Neural progenitor cell (in vitro differentiated cells): ENCODE measurements around the gene PYURF. TPM values are rescaled to one million over a fixed set of nuclear protein-coding genes. Genes with fewer than 3 reads are reported as not detected.

ENCODE experiments used
- DNase-seq: peaks from one replicate; pipeline ENCODE4 v3.0.0-alpha.2; 2016; ENCODE audit warnings: low spot score
- H2AFZ ChIP-seq: fragments of 200-600 bp; sonication (generic); replicated peaks from 2 replicates; pipeline ENCODE4 v1.6.1; 2016; ENCODE audit warnings: antibody characterized with exemption
- H3F3A ChIP-seq: fragments of 200-600 bp; sonication (generic); 2 replicates; pipeline ENCODE4 v1.6.1; 2016; ENCODE audit warnings: antibody characterized with exemption, low read depth
- H3K27ac ChIP-seq: fragments of 200-600 bp; sonication (generic); 2 replicates; pipeline ENCODE4 v1.5.1; 2016; ENCODE audit warnings: mild to moderate bottlenecking
- H3K27me3 ChIP-seq: fragments of 200-600 bp; sonication (generic); 2 replicates; pipeline ENCODE4 v1.6.1; 2016; ENCODE audit warnings: mild to moderate bottlenecking, moderate library complexity
- H3K36me3 ChIP-seq: fragments of 200-600 bp; sonication (generic); 2 replicates; pipeline ENCODE4 v1.5.1; 2016
- H3K4me1 ChIP-seq: fragments of 200-600 bp; sonication (generic); 2 replicates; pipeline ENCODE4 v1.6.1; 2016; ENCODE audit warnings: mixed run types
- H3K4me2 ChIP-seq: fragments of 200-600 bp; sonication (generic); 2 replicates; pipeline ENCODE4 v1.6.1; 2016
- H3K4me3 ChIP-seq: fragments of 200-600 bp; sonication (generic); 2 replicates; pipeline ENCODE4 v1.5.1; 2016
- H3K79me2 ChIP-seq: fragments of 200-600 bp; sonication (generic); 2 replicates; pipeline ENCODE4 v1.6.1; 2016; ENCODE audit warnings: low read depth
- H3K9ac ChIP-seq: fragments of 200-600 bp; sonication (generic); 2 replicates; pipeline ENCODE4 v1.6.1; 2016
- H3K9me3 ChIP-seq: fragments of 200-600 bp; sonication (generic); 2 replicates; pipeline ENCODE4 v1.5.1; 2016; ENCODE audit warnings: low read depth
- H4K20me1 ChIP-seq: fragments of 200-600 bp; sonication (generic); 2 replicates; pipeline ENCODE4 v1.6.1; 2016; ENCODE audit warnings: low read depth
- H3K27ac Mint-ChIP-seq: 3 replicates; pipeline ENCODE4 v1.8.0; 2021; ENCODE audit warnings: mixed read lengths
- H3K27me3 Mint-ChIP-seq: 2 replicates; pipeline ENCODE4 v1.8.0; 2022; ENCODE audit warnings: low read depth, mild to moderate bottlenecking, inconsistent platforms, moderate library complexity, mixed read lengths; ENCODE audit not compliant: insufficient read depth
- H3K36me3 Mint-ChIP-seq: 3 replicates; pipeline ENCODE4 v1.8.0; 2021; ENCODE audit warnings: mixed read lengths
- H3K4me1 Mint-ChIP-seq: 3 replicates; pipeline ENCODE4 v1.8.0; 2021; ENCODE audit warnings: mixed read lengths
- H3K4me3 Mint-ChIP-seq: 3 replicates; pipeline ENCODE4 v1.8.0; 2021; ENCODE audit warnings: mild to moderate bottlenecking, moderate library complexity, mixed read lengths
- H3K9me3 Mint-ChIP-seq: 3 replicates; pipeline ENCODE4 v1.8.0; 2020; ENCODE audit warnings: mixed read lengths
- EZH2 ChIP-seq: fragments of 200-600 bp; sonication (generic); IDR thresholded peaks from 2 replicates; pipeline ENCODE4 v1.6.1; 2017; ENCODE audit warnings: antibody characterized with exemption, mild to moderate bottlenecking, moderate library complexity
- EZH2phosphoT487 ChIP-seq: fragments of 200-600 bp; sonication (generic); IDR thresholded peaks from 2 replicates; pipeline ENCODE4 v1.6.1; 2017; ENCODE audit warnings: antibody characterized with exemption
- total RNA-seq: library from RNA; depleted of rRNA; stranded (reverse); fragments of >200 nt; gene quantifications from 2 replicates; pipeline ENCODE4 v1.2.3, GENCODE V29; 2015; ENCODE audit warnings: low replicate concordance
- TF ChIP-seq, protein P1 (sequence below): fragments of 200-600 bp; sonication (generic); IDR thresholded peaks from 2 replicates; pipeline ENCODE4 v1.5.1; 2017; ENCODE audit warnings: antibody characterized with exemption, mild to moderate bottlenecking

PYURF gene
- total RNA-seq, 1 donor from 2014 or later, result 106 TPM

DNA sequence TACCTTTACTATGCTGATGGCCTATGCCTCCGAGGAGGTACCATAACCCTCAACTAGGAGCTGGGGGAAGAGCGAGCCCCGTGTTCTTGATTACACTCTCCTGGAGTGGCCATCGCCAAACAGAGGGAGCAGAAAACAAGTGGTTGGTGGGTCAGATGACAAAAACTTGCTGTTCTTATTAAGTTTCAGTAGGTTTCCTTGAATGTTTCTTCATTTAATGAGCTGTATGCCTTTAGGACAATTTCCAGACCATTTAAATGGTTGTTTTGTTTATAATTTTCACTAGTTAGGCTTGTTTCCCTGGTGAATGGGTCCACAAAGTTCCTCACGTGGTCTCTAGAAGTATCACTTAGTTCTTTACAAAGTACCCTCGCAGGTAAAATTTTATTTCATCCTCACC lies 4.7 kb downstream of the PYURF start:
- Mint-ChIP-seq H3K27me3 (peaks cover 2% of the 10 kb centered on the region), H3K9me3 (no peaks in the 10 kb centered on the region), H3K36me3 (peaks cover 1% of the 10 kb centered on the region), H3K27ac (no peak overlapping the region), H3K4me3 (no peak overlapping the region), H3K4me1 (peaks cover 12% of the 10 kb centered on the region)
- peaks cover 11% of the 10 kb centered on the region for H3K4me1 ChIP-seq
- H3K9me3 ChIP-seq, result no peaks in the 10 kb centered on the region
- no peak overlapping the region for H3K4me3 ChIP-seq
- H4K20me1 ChIP-seq, result peaks cover 12% of the 10 kb centered on the region
- TF ChIP-seq, protein P1, sequence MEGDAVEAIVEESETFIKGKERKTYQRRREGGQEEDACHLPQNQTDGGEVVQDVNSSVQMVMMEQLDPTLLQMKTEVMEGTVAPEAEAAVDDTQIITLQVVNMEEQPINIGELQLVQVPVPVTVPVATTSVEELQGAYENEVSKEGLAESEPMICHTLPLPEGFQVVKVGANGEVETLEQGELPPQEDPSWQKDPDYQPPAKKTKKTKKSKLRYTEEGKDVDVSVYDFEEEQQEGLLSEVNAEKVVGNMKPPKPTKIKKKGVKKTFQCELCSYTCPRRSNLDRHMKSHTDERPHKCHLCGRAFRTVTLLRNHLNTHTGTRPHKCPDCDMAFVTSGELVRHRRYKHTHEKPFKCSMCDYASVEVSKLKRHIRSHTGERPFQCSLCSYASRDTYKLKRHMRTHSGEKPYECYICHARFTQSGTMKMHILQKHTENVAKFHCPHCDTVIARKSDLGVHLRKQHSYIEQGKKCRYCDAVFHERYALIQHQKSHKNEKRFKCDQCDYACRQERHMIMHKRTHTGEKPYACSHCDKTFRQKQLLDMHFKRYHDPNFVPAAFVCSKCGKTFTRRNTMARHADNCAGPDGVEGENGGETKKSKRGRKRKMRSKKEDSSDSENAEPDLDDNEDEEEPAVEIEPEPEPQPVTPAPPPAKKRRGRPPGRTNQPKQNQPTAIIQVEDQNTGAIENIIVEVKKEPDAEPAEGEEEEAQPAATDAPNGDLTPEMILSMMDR, result no peak
- no peak for TF ChIP-seq EZH2phosphoT487
- no peak for TF ChIP-seq EZH2
- no peaks in the 10 kb centered on the region for H3F3A ChIP-seq
- H3K79me2 ChIP-seq, result peaks cover 29% of the 10 kb centered on the region
- no peak overlapping the region for H3K4me2 ChIP-seq
- no peak overlapping the region for H3K9ac ChIP-seq
- peaks cover 5% of the 10 kb centered on the region for H3K36me3 ChIP-seq
- no peak for DNase-seq
- H2AFZ ChIP-seq, result no peak overlapping the region
- H3K27ac ChIP-seq, result no peak overlapping the region
- no peaks in the 10 kb centered on the region for H3K27me3 ChIP-seq

DNA sequence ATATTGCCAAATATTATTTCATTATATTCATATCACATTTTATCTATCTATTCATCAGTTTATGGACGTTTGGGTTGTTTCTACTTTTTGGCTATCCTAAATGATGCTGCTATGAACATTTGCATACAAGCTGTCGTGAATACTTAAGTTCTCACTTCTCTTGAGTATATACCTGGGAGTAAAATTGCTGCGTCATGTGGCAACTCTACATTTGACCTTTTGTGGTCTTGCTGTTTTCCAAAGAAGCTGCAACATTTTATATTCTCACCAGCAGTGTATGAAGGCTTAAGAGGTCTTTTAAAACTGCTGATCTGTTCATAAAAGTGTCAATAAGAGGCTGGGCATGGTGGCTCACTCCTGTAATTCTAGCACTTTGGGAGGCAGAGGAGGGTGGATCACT lies 5.8 kb downstream of the PYURF start:
- Histone ChIP-seq H3K36me3 (peaks cover 5% of the 10 kb centered on the region), H2AFZ (no peak overlapping the region), H3F3A (no peaks in the 10 kb centered on the region), H3K4me3 (no peak overlapping the region), H3K4me1 (peaks cover 9% of the 10 kb centered on the region), H3K4me2 (no peak overlapping the region), H3K27me3 (no peaks in the 10 kb centered on the region), H3K9me3 (no peaks in the 10 kb centered on the region), H4K20me1 (peaks cover 12% of the 10 kb centered on the region), H3K79me2 (peaks cover 22% of the 10 kb centered on the region), H3K27ac (no peak overlapping the region), H3K9ac (no peak overlapping the region)
- Mint-ChIP-seq H3K4me3 (no peak overlapping the region), H3K36me3 (peaks cover 1% of the 10 kb centered on the region), H3K27ac (no peak overlapping the region), H3K9me3 (no peaks in the 10 kb centered on the region), H3K27me3 (peaks cover 4% of the 10 kb centered on the region), H3K4me1 (peaks cover 12% of the 10 kb centered on the region)
- no peak for DNase-seq
- TF ChIP-seq EZH2 (no peak), EZH2phosphoT487 (no peak)
- TF ChIP-seq, protein P1, result no peak

DNA sequence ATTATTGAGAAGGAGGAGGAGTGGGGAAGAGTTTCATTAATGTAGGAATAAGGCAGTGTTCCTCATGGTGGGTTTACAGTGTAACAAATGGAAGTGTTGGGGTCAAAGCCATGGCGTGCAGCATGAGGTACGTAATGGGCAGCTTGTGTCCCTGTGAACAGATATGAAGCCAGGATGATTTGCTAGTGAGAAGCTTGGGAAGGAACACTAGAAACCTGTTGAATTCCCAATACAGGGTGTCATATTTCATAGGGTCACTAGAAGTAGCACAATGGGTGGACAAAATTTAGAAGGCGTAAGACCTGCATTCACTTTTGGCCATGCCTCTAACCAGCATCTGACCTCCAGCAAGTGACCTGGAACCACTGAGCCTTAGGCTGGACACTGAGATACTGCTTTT lies 6.8 kb downstream of the PYURF start:
- Histone ChIP-seq H2AFZ (no peak overlapping the region), H3K27me3 (no peaks in the 10 kb centered on the region), H3K4me3 (no peak overlapping the region), H3K4me2 (no peak overlapping the region), H3F3A (no peaks in the 10 kb centered on the region), H3K79me2 (peaks cover 11% of the 10 kb centered on the region), H3K27ac (no peak overlapping the region), H3K9ac (no peak overlapping the region), H3K9me3 (no peaks in the 10 kb centered on the region), H4K20me1 (peaks cover 4% of the 10 kb centered on the region), H3K36me3 (peaks cover 5% of the 10 kb centered on the region), H3K4me1 (peaks cover under 1% of the 10 kb centered on the region)
- TF ChIP-seq EZH2phosphoT487, result no peak
- TF ChIP-seq, protein P1, result no peak
- TF ChIP-seq EZH2, result no peak
- H3K9me3 Mint-ChIP-seq, result no peaks in the 10 kb centered on the region
- H3K27ac Mint-ChIP-seq, result no peak overlapping the region
- no peak for DNase-seq
- peaks cover 7% of the 10 kb centered on the region for H3K27me3 Mint-ChIP-seq
- H3K36me3 Mint-ChIP-seq, result peaks cover under 1% of the 10 kb centered on the region
- peaks cover 3% of the 10 kb centered on the region for H3K4me1 Mint-ChIP-seq
- no peak overlapping the region for H3K4me3 Mint-ChIP-seq
